ENCODE measurements around the gene OPCML.

Gene OPCML

DNA sequence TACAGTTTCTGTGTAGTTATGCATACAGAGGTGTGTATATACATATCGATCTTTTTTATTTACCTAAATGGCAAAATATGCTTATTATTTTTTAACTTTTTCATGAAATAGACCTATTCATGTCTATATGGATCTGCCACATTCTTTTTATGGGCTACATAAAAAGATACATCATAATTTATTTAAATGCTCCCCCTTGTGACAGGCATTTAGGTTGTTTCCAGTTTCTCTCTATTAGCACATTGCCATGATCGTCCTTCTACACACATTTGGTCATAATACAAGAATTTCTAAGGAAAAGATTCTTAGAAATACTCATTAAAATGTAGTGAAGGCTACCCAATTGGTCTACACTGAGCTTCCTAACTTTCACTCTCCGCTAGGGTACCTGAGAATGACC lies 1067.4 kb downstream of the OPCML start:
- Mint-ChIP-seq H3K4me1 (peaks cover 20% of the 10 kb centered on the region), H3K36me3 (ENCODE audit: low read depth) (no peaks in the 10 kb centered on the region), H3K27ac (peak overlapping the region; percentile 2 to 86 (median 22)), H3K4me3 (no peak overlapping the region), H3K27me3 (ENCODE audit: low read depth) (no peaks in the 10 kb centered on the region), H3K9me3 (peaks cover 11% of the 10 kb centered on the region)
- TF ChIP-seq, protein P1, sequence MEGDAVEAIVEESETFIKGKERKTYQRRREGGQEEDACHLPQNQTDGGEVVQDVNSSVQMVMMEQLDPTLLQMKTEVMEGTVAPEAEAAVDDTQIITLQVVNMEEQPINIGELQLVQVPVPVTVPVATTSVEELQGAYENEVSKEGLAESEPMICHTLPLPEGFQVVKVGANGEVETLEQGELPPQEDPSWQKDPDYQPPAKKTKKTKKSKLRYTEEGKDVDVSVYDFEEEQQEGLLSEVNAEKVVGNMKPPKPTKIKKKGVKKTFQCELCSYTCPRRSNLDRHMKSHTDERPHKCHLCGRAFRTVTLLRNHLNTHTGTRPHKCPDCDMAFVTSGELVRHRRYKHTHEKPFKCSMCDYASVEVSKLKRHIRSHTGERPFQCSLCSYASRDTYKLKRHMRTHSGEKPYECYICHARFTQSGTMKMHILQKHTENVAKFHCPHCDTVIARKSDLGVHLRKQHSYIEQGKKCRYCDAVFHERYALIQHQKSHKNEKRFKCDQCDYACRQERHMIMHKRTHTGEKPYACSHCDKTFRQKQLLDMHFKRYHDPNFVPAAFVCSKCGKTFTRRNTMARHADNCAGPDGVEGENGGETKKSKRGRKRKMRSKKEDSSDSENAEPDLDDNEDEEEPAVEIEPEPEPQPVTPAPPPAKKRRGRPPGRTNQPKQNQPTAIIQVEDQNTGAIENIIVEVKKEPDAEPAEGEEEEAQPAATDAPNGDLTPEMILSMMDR (IDR thresholded peaks at IDR 0.05; ENCODE audit: unreplicated experiment in 3 of 3) = no peak

DNA sequence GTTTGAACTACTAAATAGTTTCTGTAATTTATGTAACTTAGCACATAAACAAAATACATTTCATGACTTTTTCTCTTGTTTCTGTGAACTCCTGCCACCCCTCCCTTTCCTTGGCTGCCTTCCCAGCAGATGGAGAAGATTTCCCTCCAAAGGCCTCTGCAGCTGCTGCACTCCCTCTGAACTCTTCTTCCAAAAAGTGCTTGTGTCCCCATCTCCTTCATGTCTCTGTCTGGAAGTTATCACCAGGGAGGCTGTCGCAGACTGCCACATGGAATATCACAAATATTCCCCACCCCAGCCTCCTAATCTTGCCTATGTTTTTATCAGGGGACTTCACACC lies 1068.3 kb downstream of the OPCML start:
- Mint-ChIP-seq H3K36me3 (ENCODE audit: low read depth) (peaks cover 3% of the 10 kb centered on the region), H3K27ac (peak overlapping the region; percentile 46 to 86 (median 78)), H3K4me3 (peak overlapping the region in 1 of 3 experiments; percentile 6), H3K27me3 (ENCODE audit: low read depth) (no peaks in the 10 kb centered on the region), H3K9me3 (peaks cover 11% of the 10 kb centered on the region), H3K4me1 (peaks cover 20% of the 10 kb centered on the region)
- TF ChIP-seq, protein P1 (IDR thresholded peaks at IDR 0.05; ENCODE audit: unreplicated experiment in 3 of 3) = no peak

DNA sequence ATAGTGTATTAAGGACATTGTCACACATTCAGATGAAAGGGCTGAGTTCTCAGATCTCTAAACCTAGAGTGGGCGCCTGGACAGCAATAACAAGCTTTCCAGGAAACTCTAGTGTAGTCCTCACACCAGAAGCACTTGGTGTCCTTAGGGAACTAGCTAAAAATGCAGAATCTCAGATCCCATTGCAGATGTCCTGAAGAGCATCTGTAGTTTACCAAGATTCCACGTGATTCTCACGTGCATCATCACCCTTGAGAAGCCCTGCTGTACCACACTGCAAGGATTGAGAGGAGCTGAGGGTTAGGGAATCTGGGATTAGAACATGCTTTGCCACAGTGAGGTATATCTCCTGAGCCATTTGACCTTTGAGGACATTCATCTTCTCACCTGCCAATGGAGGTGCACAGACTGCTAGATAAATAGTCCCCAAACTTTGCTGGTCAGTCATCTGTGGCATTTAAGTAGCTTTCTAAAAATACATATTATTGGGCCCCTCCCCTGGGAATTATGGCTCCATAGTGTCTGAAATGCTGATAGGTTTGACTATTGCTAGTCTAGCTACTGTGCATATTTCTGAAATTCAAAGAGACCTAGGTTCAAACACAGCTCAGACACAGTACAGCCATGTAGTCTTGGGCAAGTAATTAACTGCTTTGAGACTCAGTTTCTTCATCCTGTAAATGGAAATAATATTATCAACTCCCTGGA lies 1068.9 kb downstream of the OPCML start:
- peaks cover 20% of the 10 kb centered on the region for H3K4me1 Mint-ChIP-seq
- no peaks in the 10 kb centered on the region for H3K27me3 Mint-ChIP-seq (ENCODE audit: low read depth)
- peaks cover 3% of the 10 kb centered on the region for H3K36me3 Mint-ChIP-seq (ENCODE audit: low read depth)
- H3K27ac Mint-ChIP-seq = peak overlapping the region; percentile 46 to 86 (median 78)
- peak overlapping the region in 1 of 3 experiments; percentile 6 for H3K4me3 Mint-ChIP-seq
- TF ChIP-seq, protein P1 (IDR thresholded peaks at IDR 0.05; ENCODE audit: unreplicated experiment in 3 of 3) = no peak
- peaks cover 11% of the 10 kb centered on the region for H3K9me3 Mint-ChIP-seq

DNA sequence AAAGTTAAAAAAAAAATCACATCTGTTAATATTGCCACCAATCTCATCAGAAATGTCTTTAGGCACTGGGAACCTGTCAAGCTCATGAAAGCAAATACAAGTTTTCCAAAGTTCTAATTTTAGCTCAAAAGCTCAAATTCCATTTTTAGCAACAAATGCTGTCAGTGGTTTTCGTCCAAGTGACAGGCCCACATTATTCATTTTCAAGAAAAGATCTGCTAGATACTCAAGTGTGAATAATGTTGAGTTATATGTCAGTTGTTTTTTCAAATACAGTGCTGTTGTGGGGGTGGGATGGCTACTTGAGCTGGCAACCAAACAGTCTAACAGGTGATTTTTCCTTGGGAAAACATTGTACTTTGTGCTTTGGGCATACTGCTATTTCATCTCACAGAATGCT lies 1072.6 kb downstream of the OPCML start:
- H3K27ac Mint-ChIP-seq = no peak overlapping the region
- peaks cover 35% of the 10 kb centered on the region for H3K4me1 Mint-ChIP-seq
- H3K36me3 Mint-ChIP-seq (ENCODE audit: low read depth) = peaks cover 3% of the 10 kb centered on the region
- no peak overlapping the region for H3K4me3 Mint-ChIP-seq
- H3K27me3 Mint-ChIP-seq (ENCODE audit: low read depth) = no peaks in the 10 kb centered on the region
- peaks cover 13% of the 10 kb centered on the region for H3K9me3 Mint-ChIP-seq
- TF ChIP-seq, protein P1 (IDR thresholded peaks at IDR 0.05; ENCODE audit: unreplicated experiment in 3 of 3) = no peak

- TF ChIP-seq, protein P1 (IDR thresholded peaks at IDR 0.05; ENCODE audit: unreplicated experiment in 3 of 3) = no peak
- peaks cover 3% of the 10 kb centered on the region for H3K36me3 Mint-ChIP-seq (ENCODE audit: low read depth)
- H3K4me3 Mint-ChIP-seq = no peak overlapping the region
- H3K4me1 Mint-ChIP-seq = peaks cover 24% of the 10 kb centered on the region
- H3K9me3 Mint-ChIP-seq = peaks cover 9% of the 10 kb centered on the region
- H3K27ac Mint-ChIP-seq = peak overlapping the region in 1 of 3 experiments; percentile 69
- H3K27me3 Mint-ChIP-seq (ENCODE audit: low read depth) = peaks cover 9% of the 10 kb centered on the region
Measured at GRCh38 chr11:132457445-132457844, 1074.9 kb downstream of the OPCML start.

DNA sequence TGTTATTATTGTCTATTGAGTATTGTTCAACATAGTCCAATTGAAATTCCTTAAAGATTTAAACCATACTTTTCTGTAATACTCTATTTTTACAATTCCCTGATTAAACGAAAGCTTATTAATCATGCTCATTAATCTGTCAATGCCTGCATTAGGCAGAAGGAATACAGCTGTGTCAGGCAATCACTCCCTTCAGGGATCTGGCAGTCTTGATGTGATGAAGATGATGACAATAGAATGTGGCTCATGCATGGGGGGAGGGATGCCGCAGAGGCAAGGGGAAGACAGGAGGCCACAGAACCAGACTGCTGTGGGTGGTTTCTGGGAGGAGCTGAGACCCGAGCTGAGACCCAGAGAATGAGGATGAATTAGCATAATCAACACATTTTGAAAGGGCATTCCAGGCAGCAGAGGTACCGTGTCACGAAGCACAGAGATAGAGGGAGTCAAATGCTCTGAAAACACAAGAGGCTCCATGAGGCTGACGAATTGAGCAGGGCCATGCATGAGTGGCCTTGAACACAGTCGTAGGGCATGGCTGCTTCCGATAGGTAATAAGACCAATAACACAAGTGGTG lies 1075.5 kb downstream of the OPCML start:
- TF ChIP-seq, protein P1 (IDR thresholded peaks at IDR 0.05; ENCODE audit: unreplicated experiment in 3 of 3) = no peak
- peak overlapping the region in 2 of 3 experiments; percentile 18 to 69 for H3K27ac Mint-ChIP-seq
- peaks cover 10% of the 10 kb centered on the region for H3K27me3 Mint-ChIP-seq (ENCODE audit: low read depth)
- peaks cover 3% of the 10 kb centered on the region for H3K36me3 Mint-ChIP-seq (ENCODE audit: low read depth)
- peaks cover 25% of the 10 kb centered on the region for H3K4me1 Mint-ChIP-seq
- peaks cover 9% of the 10 kb centered on the region for H3K9me3 Mint-ChIP-seq
- no peak overlapping the region for H3K4me3 Mint-ChIP-seq
